ENCODE results near the gene MSANTD2.

Gene MSANTD2

GRCh38 chr11:124724979-124725718 lies 75.1 kb downstream of the MSANTD2 start:
- H3K4me3 ChIP-seq (ENCODE audit: low read depth, low read length): no peak overlapping the region
- DNase-seq (ENCODE audit: low read depth): no peak
- TF ChIP-seq CTCF (conservative IDR thresholded peaks at IDR 0.05; ENCODE audit: low read depth, low read length): no peak

DNA sequence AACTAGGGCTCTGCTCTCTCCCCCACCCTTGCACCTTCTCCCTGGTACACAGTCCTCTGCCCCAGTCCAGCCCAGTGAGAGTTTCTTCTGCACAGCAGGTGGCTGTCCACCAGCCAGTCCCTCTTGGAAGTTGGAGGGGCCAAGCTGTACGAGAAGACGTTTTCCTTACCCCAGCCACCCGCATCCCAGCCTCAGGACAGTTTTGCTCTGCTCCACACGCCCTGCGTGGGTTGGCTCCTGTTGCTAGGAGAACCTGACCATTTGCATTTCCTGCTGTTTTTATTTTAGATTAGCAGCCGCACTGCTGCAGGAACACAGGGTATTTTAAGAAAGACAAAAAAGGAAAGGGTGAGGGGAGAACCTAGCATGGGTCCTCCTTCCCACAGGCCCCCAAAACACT lies 78.0 kb downstream of the MSANTD2 start:
- no peak overlapping the region for H3K4me3 ChIP-seq (ENCODE audit: low read depth, low read length)
- DNase-seq (ENCODE audit: low read depth): no peak
- no peak for TF ChIP-seq CTCF (conservative IDR thresholded peaks at IDR 0.05; ENCODE audit: low read depth, low read length)

DNA sequence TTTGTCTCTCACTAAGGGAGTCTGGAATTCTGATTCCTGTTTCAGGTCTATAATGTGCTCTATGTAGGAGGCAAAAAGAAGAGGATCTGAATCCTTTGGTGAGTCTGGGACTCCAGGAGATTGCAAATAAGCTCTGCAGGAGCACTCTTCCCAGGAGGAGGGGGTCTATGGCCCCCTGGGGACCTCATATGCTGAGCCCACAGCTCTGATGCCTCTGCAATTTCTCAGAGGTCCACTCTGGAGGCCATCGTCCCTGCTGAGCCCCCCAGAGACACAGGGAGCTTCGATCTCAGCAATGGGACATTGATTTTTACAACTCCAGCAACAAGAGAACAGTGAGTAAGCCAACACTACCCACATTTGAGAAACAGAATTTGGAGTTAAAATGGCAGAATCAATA lies 80.7 kb downstream of the MSANTD2 start:
- H3K4me3 ChIP-seq (ENCODE audit: low read depth, low read length): no peak overlapping the region
- no peak for TF ChIP-seq CTCF (conservative IDR thresholded peaks at IDR 0.05; ENCODE audit: low read depth, low read length)
- no peak for DNase-seq (ENCODE audit: low read depth)

GRCh38 chr11:124718801-124719200 lies 81.4 kb downstream of the MSANTD2 start:
- TF ChIP-seq CTCF (conservative IDR thresholded peaks at IDR 0.05; ENCODE audit: low read depth, low read length): no peak
- no peak overlapping the region for H3K4me3 ChIP-seq (ENCODE audit: low read depth, low read length)

GRCh38 chr11:124717786-124718651 lies 82.2 kb downstream of the MSANTD2 start:
- peak; percentile 35 for DNase-seq (ENCODE audit: low read depth)
- H3K4me3 ChIP-seq (ENCODE audit: low read depth, low read length): peak overlapping the region; percentile 46
- no peak for TF ChIP-seq CTCF (conservative IDR thresholded peaks at IDR 0.05; ENCODE audit: low read depth, low read length)

More at GRCh38 chr11:124718801-124719200, 81.4 kb downstream of the MSANTD2 start:
- no peak for DNase-seq (ENCODE audit: low read depth)

DNA sequence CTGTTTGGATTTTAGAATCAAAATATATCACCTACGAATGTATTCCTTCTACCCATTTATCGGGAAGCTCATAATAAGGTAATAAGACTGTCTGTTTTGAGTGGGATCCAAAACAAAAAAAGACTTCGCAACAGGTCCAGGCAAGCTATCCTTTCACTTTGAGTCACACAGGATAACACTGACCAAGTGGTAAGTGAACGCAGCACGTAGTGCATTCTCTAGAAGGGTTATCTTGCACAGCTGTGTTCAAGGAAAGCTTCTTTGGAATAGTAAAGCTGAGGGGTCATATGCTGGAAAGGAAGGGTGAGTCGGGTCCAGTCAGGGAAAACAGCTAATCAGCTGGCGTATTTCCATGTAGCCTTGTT lies 82.8 kb downstream of the MSANTD2 start:
- DNase-seq (ENCODE audit: low read depth): peak; percentile 50
- TF ChIP-seq CTCF (conservative IDR thresholded peaks at IDR 0.05; ENCODE audit: low read depth, low read length): no peak
- peak overlapping the region; percentile 6 for H3K4me3 ChIP-seq (ENCODE audit: low read depth, low read length)
